Breast epithelium (tissue), 3 donors: ENCODE measurements around the gene PKNOX2.

Experiments
- POLR2A ChIP-seq: fragments of 450-650 bp; IDR thresholded peaks from one replicate; pipeline ENCODE4 v1.6.1; 2016; ENCODE audit warnings: antibody characterized with exemption, mild to moderate bottlenecking, moderate library complexity
- POLR2AphosphoS5 ChIP-seq, 3 donors: sonication (generic); formaldehyde crosslinking; IDR thresholded peaks; one replicate each; pipeline ENCODE4 v1.6.1; 2017; ENCODE audit warnings: antibody characterized with exemption in 3 of 3

DNA sequence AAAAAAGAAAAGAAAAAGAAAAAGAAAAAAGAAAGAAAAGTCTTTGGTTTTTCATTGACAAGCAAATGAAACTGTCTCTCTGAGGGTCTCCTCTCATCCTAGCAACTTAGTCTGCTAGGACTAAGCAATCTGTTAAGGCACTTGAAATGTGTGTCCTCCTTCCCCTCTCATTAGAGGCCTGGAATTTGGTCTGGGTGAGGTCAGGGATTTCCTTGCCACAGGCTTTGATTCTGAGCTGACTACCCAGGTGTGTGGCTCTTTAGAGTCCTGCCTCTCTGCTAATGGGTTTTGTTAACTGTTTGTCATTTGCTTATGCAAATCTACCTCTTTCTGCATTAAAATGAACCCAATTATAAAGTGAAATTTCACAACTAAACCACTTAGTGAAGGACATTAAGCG is 18.3 kb upstream of the PKNOX2 start:
- no peak for TF ChIP-seq POLR2AphosphoS5 (IDR thresholded peaks at IDR 0.05)
- TF ChIP-seq POLR2A = no peak
